IMR-90 (cell line): ENCODE measurements around the gene SAMD11. TPM values are rescaled to one million over a fixed set of nuclear protein-coding genes. Genes with fewer than 3 reads are reported as not detected.

ENCODE experiments used
- ATAC-seq: fragments of 200-7000 bp; cut with Tn5 transposase; 2 replicates; pipeline ENCODE4 v1.9.1; 2020; ENCODE audit warnings: low read depth, mild to moderate bottlenecking, moderate library complexity
- BruUV-seq: library from RNA; stranded (reverse); fragments of 400-500 nt; replicated peaks from 2 replicates; lab custom pipeline; 2021; lab: Mats Ljungman, UMichigan
- CTCF ChIA-PET: fragments of 300-600 bp; formaldehyde crosslinking; extraction: SDS; loops from one replicate; lab custom pipeline; 2021; ENCODE audit warnings: antibody characterized with exemption; lab: Yijun Ruan, JAX
- POLR2A ChIA-PET: fragments of 300-600 bp; sonication (Branson Sonifier 250); formaldehyde crosslinking; loops from one replicate; lab custom pipeline; 2022; ENCODE audit warnings: antibody characterized with exemption; ENCODE audit not compliant: unreplicated experiment; lab: Charles Lee
- DNase-seq: peaks from one replicate; pipeline ENCODE4 v3.0.0; 2013
- H2AFZ ChIP-seq: replicated peaks from 2 replicates; pipeline ENCODE3; 2013; ENCODE audit warnings: low read length, mild to moderate bottlenecking; ENCODE audit not compliant: poor library complexity
- H2AK5ac ChIP-seq: 2 replicates; pipeline ENCODE4 v1.6.1; 2013; ENCODE audit warnings: low read depth, low read length, inconsistent platforms
- H2AK9ac ChIP-seq: replicated peaks from 2 replicates; pipeline ENCODE3; 2013; ENCODE audit warnings: mild to moderate bottlenecking, low read depth, low read length, moderate library complexity; ENCODE audit not compliant: poor library complexity
- H2BK120ac ChIP-seq: 2 replicates; pipeline ENCODE4 v1.6.1; 2013; ENCODE audit warnings: low read depth, low read length, inconsistent platforms
- H2BK15ac ChIP-seq: 3 replicates; pipeline ENCODE4 v1.6.1; 2013; ENCODE audit warnings: low read depth, low read length, inconsistent platforms
- H2BK20ac ChIP-seq: 2 replicates; pipeline ENCODE4 v1.6.1; 2013; ENCODE audit warnings: low read depth, mild to moderate bottlenecking, inconsistent platforms, low read length, moderate library complexity
- H2BK5ac ChIP-seq: 2 replicates; pipeline ENCODE4 v1.6.1; 2013; ENCODE audit warnings: mild to moderate bottlenecking, low read depth, low read length, inconsistent platforms; ENCODE audit not compliant: poor library complexity, severe bottlenecking
- H3K14ac ChIP-seq: replicated peaks from 2 replicates; pipeline ENCODE4 v1.6.1; 2013; ENCODE audit warnings: low read depth, low read length, inconsistent platforms
- H3K18ac ChIP-seq: 2 replicates; pipeline ENCODE4 v1.6.1; 2013; ENCODE audit warnings: low read depth, low read length, control low read depth
- H3K23ac ChIP-seq: 2 replicates; pipeline ENCODE4 v1.6.1; 2013; ENCODE audit warnings: low read depth, low read length, inconsistent platforms
- H3K27ac ChIP-seq: 2 replicates; pipeline ENCODE4 v1.5.1; 2013; ENCODE audit warnings: mild to moderate bottlenecking, control low read depth, low read length; ENCODE audit not compliant: insufficient read depth
- H3K27me3 ChIP-seq: 2 replicates; pipeline ENCODE4 v1.6.1; 2013; ENCODE audit warnings: low read length; ENCODE audit not compliant: control insufficient read depth, insufficient read depth
- H3K36me3 ChIP-seq: 2 replicates; pipeline ENCODE4 v1.6.1; 2013; ENCODE audit warnings: low read length, mixed read lengths; ENCODE audit not compliant: control insufficient read depth, insufficient read depth
- H3K4ac ChIP-seq: 2 replicates; pipeline ENCODE4 v1.6.1; 2013; ENCODE audit warnings: low read depth, low read length, inconsistent platforms
- H3K4me1 ChIP-seq: 2 replicates; pipeline ENCODE4 v1.6.1; 2013; ENCODE audit warnings: low read length, mixed read lengths; ENCODE audit not compliant: control insufficient read depth, insufficient read depth
- H3K4me2 ChIP-seq: 2 replicates; pipeline ENCODE4 v1.6.1; 2013; ENCODE audit warnings: low read depth, mild to moderate bottlenecking, control low read depth, low read length, moderate library complexity
- H3K4me3 ChIP-seq: 2 replicates; pipeline ENCODE4 v1.5.1; 2013; ENCODE audit warnings: low read depth, mild to moderate bottlenecking, control low read depth, low read length, moderate library complexity; ENCODE audit not compliant: insufficient read depth
- H3K56ac ChIP-seq: 2 replicates; pipeline ENCODE4 v1.6.1; 2013; ENCODE audit warnings: low read length, inconsistent platforms; ENCODE audit not compliant: insufficient read depth; ENCODE audit errors: extremely low read depth
- H3K79me1 ChIP-seq, 2 experiments: 2 replicates each; pipeline ENCODE4 v1.6.1; 2013; ENCODE audit warnings: low read length in 2 of 2, inconsistent platforms in 1 of 2, low read depth in 1 of 2
- H3K9ac ChIP-seq: 2 replicates; pipeline ENCODE4 v1.6.1; 2013; ENCODE audit warnings: low read depth, low read length, control low read depth
- H3K9me1 ChIP-seq: 2 replicates; pipeline ENCODE4 v1.6.1; 2013; ENCODE audit warnings: low read length, inconsistent platforms; ENCODE audit not compliant: insufficient read depth
- H3K9me3 ChIP-seq: 2 replicates; pipeline ENCODE4 v1.6.1; 2013; ENCODE audit warnings: low read length; ENCODE audit not compliant: control insufficient read depth, insufficient read depth
- H4K20me1 ChIP-seq: 2 replicates; pipeline ENCODE4 v1.6.1; 2013; ENCODE audit warnings: low read length, inconsistent platforms; ENCODE audit not compliant: insufficient read depth
- H4K5ac ChIP-seq: 2 replicates; pipeline ENCODE4 v1.6.1; 2013; ENCODE audit warnings: mild to moderate bottlenecking, low read depth, low read length, control low read depth
- H4K8ac ChIP-seq, 2 experiments: 2 replicates each; pipeline ENCODE4 v1.6.1; 2013; ENCODE audit warnings: low read depth in 2 of 2, low read length in 2 of 2, control low read depth in 1 of 2, inconsistent platforms in 1 of 2
- H4K91ac ChIP-seq: 2 replicates; pipeline ENCODE4 v1.6.1; 2013; ENCODE audit warnings: low read depth, low read length, inconsistent platforms; ENCODE audit not compliant: insufficient read depth
- CHD1 ChIP-seq: IDR thresholded peaks from 2 replicates; pipeline ENCODE4 v1.6.1; 2012; ENCODE audit warnings: low read depth, low read length, improper control_type of control experiment
- MAFK ChIP-seq: IDR thresholded peaks from 2 replicates; pipeline ENCODE4 v1.6.1; 2012; ENCODE audit warnings: low read depth, low read length, improper control_type of control experiment
- MAZ ChIP-seq: IDR thresholded peaks from 2 replicates; pipeline ENCODE4 v1.6.1; 2012; ENCODE audit warnings: low read depth, mild to moderate bottlenecking, low read length, improper control_type of control experiment, moderate library complexity, borderline replicate concordance
- NFE2L2 ChIP-seq: fragments of 150-350 bp; IDR thresholded peaks from 2 replicates; pipeline ENCODE4 v1.6.1; 2016; ENCODE audit warnings: low read depth, mild to moderate bottlenecking, low read length
- RCOR1 ChIP-seq: IDR thresholded peaks from 2 replicates; pipeline ENCODE4 v1.6.1; 2012; ENCODE audit warnings: mild to moderate bottlenecking, low read length, improper control_type of control experiment; ENCODE audit not compliant: insufficient replicate concordance
- RFX5 ChIP-seq: IDR thresholded peaks from 2 replicates; pipeline ENCODE4 v1.8.0; 2012; ENCODE audit warnings: low read depth, mild to moderate bottlenecking, low read length, moderate library complexity
- SMC3 ChIP-seq: fragments of 150-350 bp; IDR thresholded peaks from 2 replicates; pipeline ENCODE4 v1.6.1; 2016; ENCODE audit warnings: low read depth, mild to moderate bottlenecking, antibody characterized with exemption, low read length, moderate library complexity
- WGBS, 2 experiments: methylation state at CpG; one replicate each; pipeline versions ENCODE4 v1.1.5 to v1.1.7; 2013; ENCODE audit warnings: missing lambda C conversion rate in 2 of 2; ENCODE audit not compliant: insufficient read length in 1 of 2; ENCODE audit errors: extremely low coverage in 2 of 2; 5-methylcytosine and 5-hydroxymethylcytosine counted together
- dilution Hi-C: fragments of 300-500 bp; cut with HindIII; formaldehyde crosslinking; loops from one replicate; pipeline ENCODE4 v1.14.3; 2018; ENCODE audit warnings: low sequenced_read_pairs; ENCODE audit not compliant: unreplicated experiment
- in situ Hi-C: fragments of 300-500 bp; cut with MboI; formaldehyde crosslinking; loops from 3 replicates; pipeline ENCODE4 v1.14.3; 2019; ENCODE audit warnings: low sequenced_read_pairs, inconsistent platforms, mixed read lengths
- intact Hi-C: fragments of 100-400 bp; cut with micrococcal nuclease; formaldehyde crosslinking; loops from 2 replicates; pipeline ENCODE4 v1.10.0; 2022
- polyA plus RNA-seq, 3 experiments: library from polyadenylated mRNA; depleted of rRNA; stranded (reverse); fragments of >200 nt; gene quantifications; 2 replicates each; pipeline ENCODE4 v1.2.3, GENCODE V29; 2012; ENCODE audit warnings: low replicate concordance in 1 of 3
- total RNA-seq: library from RNA; depleted of rRNA; stranded (reverse); fragments of >200 nt; gene quantifications from 2 replicates; pipeline ENCODE4 v1.2.3, GENCODE V29; 2012
- TF ChIP-seq, protein P1 (sequence below): conservative IDR thresholded peaks from 2 replicates; pipeline ENCODE4 v1.5.1; 2012; ENCODE audit warnings: mild to moderate bottlenecking, low read depth, low read length, improper control_type of control experiment
- TF ChIP-seq, protein P2 (sequence below): fragments of 150-350 bp; IDR thresholded peaks from 2 replicates; pipeline ENCODE4 v1.6.1; 2017; ENCODE audit warnings: mild to moderate bottlenecking, antibody characterized with exemption, low read length, low read depth

SAMD11 gene
- total and polyA plus RNA-seq, 2 of the 4 experiments (the other 2 are of a cell fraction): 5.9 to 22.9 TPM

DNA sequence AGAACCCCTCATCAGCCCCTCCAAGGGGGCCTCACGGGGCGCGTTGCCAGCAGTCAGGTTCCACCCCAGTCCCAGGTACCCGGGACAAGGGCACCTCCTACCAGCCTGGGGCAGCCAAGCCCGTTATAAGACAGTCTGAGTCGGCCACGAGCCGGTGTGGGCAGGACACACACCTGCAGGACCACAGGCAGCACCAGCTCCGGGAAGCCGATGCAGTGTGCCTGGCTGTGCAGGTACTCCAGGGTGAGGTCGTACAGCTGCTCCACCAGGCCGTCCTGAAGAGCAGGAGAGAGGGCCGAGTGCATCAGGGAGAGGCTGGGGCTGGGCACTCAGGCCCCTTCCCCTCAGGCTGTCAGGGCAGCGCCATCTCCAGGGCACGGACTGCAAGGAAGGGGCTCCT, 24.2 kb downstream of the SAMD11 start:
- no peak overlapping the region for H3K27ac ChIP-seq
- H2BK120ac ChIP-seq: no peak overlapping the region
- no peak overlapping the region for H4K8ac ChIP-seq
- no peak overlapping the region for H2AK5ac ChIP-seq
- DNase-seq: no peak
- 87% methylated on average over 8 of the region's 15 CpGs; no CpG with 5 or more reads in 1 of the 2 experiments for whole genome bisulfite sequencing, 2 experiments
- H2AK9ac ChIP-seq: no peak overlapping the region
- peaks cover 29% of the 10 kb centered on the region for H4K20me1 ChIP-seq
- no peak overlapping the region for H3K56ac ChIP-seq
- dilution Hi-C loops (no loop called here), in situ Hi-C loops (no loop called here), intact Hi-C loops (no loop called here)
- no peak overlapping the region for H2BK20ac ChIP-seq
- H2BK15ac ChIP-seq: no peak overlapping the region
- TF ChIP-seq MAFK (no peak), NFE2L2 (no peak), RCOR1 (no peak), MAZ (no peak), CHD1 (no peak), RFX5 (no peak), SMC3 (no peak)
- TF ChIP-seq, protein P1, sequence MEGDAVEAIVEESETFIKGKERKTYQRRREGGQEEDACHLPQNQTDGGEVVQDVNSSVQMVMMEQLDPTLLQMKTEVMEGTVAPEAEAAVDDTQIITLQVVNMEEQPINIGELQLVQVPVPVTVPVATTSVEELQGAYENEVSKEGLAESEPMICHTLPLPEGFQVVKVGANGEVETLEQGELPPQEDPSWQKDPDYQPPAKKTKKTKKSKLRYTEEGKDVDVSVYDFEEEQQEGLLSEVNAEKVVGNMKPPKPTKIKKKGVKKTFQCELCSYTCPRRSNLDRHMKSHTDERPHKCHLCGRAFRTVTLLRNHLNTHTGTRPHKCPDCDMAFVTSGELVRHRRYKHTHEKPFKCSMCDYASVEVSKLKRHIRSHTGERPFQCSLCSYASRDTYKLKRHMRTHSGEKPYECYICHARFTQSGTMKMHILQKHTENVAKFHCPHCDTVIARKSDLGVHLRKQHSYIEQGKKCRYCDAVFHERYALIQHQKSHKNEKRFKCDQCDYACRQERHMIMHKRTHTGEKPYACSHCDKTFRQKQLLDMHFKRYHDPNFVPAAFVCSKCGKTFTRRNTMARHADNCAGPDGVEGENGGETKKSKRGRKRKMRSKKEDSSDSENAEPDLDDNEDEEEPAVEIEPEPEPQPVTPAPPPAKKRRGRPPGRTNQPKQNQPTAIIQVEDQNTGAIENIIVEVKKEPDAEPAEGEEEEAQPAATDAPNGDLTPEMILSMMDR: no peak
- TF ChIP-seq, protein P2, sequence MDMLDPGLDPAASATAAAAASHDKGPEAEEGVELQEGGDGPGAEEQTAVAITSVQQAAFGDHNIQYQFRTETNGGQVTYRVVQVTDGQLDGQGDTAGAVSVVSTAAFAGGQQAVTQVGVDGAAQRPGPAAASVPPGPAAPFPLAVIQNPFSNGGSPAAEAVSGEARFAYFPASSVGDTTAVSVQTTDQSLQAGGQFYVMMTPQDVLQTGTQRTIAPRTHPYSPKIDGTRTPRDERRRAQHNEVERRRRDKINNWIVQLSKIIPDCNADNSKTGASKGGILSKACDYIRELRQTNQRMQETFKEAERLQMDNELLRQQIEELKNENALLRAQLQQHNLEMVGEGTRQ: no peak
- H3K4me3 ChIP-seq: no peak overlapping the region
- no peak overlapping the region for H2BK5ac ChIP-seq
- ChIA-PET CTCF (no interaction called here), POLR2A (no interaction called here)
- H3K14ac ChIP-seq: no peak overlapping the region
- no peak overlapping the region for H4K5ac ChIP-seq
- no peak overlapping the region for H3K4me2 ChIP-seq
- no peak for ATAC-seq
- H3K9me1 ChIP-seq: peaks cover 7% of the 10 kb centered on the region
- no peak overlapping the region for H3K23ac ChIP-seq
- no peak overlapping the region for H3K4ac ChIP-seq
- peaks cover 66% of the 10 kb centered on the region for H3K36me3 ChIP-seq
- H3K79me1 ChIP-seq: peaks cover 9 to 14% of the 10 kb centered on the region in 2 experiments
- BruUV-seq: no TSS peak
- H4K91ac ChIP-seq: no peak overlapping the region
- no peak overlapping the region for H2AFZ ChIP-seq
- H3K27me3 ChIP-seq: no peaks in the 10 kb centered on the region
- no peak overlapping the region for H3K18ac ChIP-seq
- H3K4me1 ChIP-seq: peaks cover 22% of the 10 kb centered on the region
- H3K9ac ChIP-seq: no peak overlapping the region
- no peaks in the 10 kb centered on the region for H3K9me3 ChIP-seq
